GM12891 (cell line): ENCODE measurements around the gene MAPKBP1.

Source experiments
- POLR2A ChIP-seq: IDR thresholded peaks from 2 replicates; pipeline ENCODE4 v1.6.1; 2011; ENCODE audit warnings: low read depth, low read length, control low read depth
- TAF1 ChIP-seq: IDR thresholded peaks from 2 replicates; pipeline ENCODE4 v1.6.1; 2011; ENCODE audit warnings: low read depth, low read length, control low read depth

GRCh38 chr15:41847981-41848380 lies 73.7 kb downstream of the MAPKBP1 start:
- TF ChIP-seq TAF1 (no peak), POLR2A (no peak)
